Gastrocnemius medialis (tissue), 4 donors: ENCODE results near the gene PTPRR.

ENCODE experiments used
- POLR2A ChIP-seq, 2 donors: fragments of 450-650 bp; IDR thresholded peaks; one replicate each; pipeline ENCODE4 v1.6.1; 2017; ENCODE audit warnings: antibody characterized with exemption in 2 of 2, mild to moderate bottlenecking in 2 of 2, moderate library complexity in 2 of 2
- TF ChIP-seq, protein P1 (sequence below), 5 experiments: fragments of 450-650 bp in 3 of 5; fragments of 200-600 bp in 2 of 5; sonication (generic) in 2 of 5; IDR thresholded peaks in 4 of 5; conservative IDR thresholded peaks in 1 of 5; 1 replicate in 4 of 5; 2 replicates in 1 of 5; pipeline ENCODE4 v1.5.1; 2016 to 2019; ENCODE audit warnings: antibody characterized with exemption in 5 of 5, mild to moderate bottlenecking in 3 of 5, moderate library complexity in 3 of 5

DNA sequence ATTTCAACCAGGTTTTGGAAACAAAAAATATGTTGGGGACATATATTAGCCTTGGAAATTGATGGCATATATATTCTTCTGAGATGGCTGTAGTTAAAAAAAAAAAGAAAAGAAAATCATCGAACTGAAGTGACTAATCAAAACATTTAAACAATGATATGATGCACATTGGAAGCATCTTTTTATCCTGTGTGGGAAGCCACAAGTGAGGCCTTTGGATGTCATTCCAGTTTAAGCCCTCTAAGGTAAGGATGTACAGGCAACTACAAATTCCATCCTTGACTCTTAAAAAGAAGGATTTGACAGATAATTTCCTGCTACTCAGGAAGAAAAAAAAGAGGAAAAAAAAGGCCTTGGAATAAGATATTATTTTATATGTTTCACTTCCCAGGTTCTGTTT is 273.7 kb downstream of the PTPRR start:
- TF ChIP-seq, protein P1, sequence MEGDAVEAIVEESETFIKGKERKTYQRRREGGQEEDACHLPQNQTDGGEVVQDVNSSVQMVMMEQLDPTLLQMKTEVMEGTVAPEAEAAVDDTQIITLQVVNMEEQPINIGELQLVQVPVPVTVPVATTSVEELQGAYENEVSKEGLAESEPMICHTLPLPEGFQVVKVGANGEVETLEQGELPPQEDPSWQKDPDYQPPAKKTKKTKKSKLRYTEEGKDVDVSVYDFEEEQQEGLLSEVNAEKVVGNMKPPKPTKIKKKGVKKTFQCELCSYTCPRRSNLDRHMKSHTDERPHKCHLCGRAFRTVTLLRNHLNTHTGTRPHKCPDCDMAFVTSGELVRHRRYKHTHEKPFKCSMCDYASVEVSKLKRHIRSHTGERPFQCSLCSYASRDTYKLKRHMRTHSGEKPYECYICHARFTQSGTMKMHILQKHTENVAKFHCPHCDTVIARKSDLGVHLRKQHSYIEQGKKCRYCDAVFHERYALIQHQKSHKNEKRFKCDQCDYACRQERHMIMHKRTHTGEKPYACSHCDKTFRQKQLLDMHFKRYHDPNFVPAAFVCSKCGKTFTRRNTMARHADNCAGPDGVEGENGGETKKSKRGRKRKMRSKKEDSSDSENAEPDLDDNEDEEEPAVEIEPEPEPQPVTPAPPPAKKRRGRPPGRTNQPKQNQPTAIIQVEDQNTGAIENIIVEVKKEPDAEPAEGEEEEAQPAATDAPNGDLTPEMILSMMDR (IDR thresholded peaks at IDR 0.05 in 4 of 5, conservative IDR thresholded peaks at IDR 0.05 in 1 of 5): no peak
- no peak for TF ChIP-seq POLR2A (IDR thresholded peaks at IDR 0.05)
